Dermis blood vessel endothelial cell (primary cell): ENCODE results near the gene ANKRD17. TPM values are rescaled to one million over a fixed set of nuclear protein-coding genes. Genes with fewer than 3 reads are reported as not detected.

Experiments used
- DNase-seq: peaks from one replicate; pipeline ENCODE4 v3.0.0; 2010
- total RNA-seq: library from RNA; depleted of rRNA; stranded (reverse); fragments of >200 nt; gene quantifications from 2 replicates; pipeline ENCODE4 v1.2.3, GENCODE V29; 2014

Gene ANKRD17
- total RNA-seq, 1 donor from 2014 or later: 56.0 TPM

GRCh38 chr4:73104695-73105094, 153.9 kb downstream of the ANKRD17 start:
- no peak for DNase-seq

- DNase-seq: no peak
Observed at GRCh38 chr4:73103799-73104503, 154.6 kb downstream of the ANKRD17 start.

- peak; percentile 13 for DNase-seq
Observed at GRCh38 chr4:73099143-73099542, 159.5 kb downstream of the ANKRD17 start.

- peak; percentile 49 for DNase-seq
Observed at GRCh38 chr4:73098713-73099112, 159.9 kb downstream of the ANKRD17 start.

GRCh38 chr4:73098016-73098415, 160.6 kb downstream of the ANKRD17 start:
- DNase-seq: no peak

- no peak for DNase-seq
Observed at GRCh38 chr4:73092868-73093267, 165.7 kb downstream of the ANKRD17 start.

- no peak for DNase-seq
Observed at GRCh38 chr4:73090738-73091137, 167.9 kb downstream of the ANKRD17 start.

- DNase-seq: no peak
Observed at GRCh38 chr4:73087871-73088270, 170.7 kb downstream of the ANKRD17 start.

- DNase-seq: no peak
Observed at GRCh38 chr4:73086095-73086868, 172.3 kb downstream of the ANKRD17 start.

- DNase-seq: no peak
Observed at GRCh38 chr4:73080789-73081188, 177.8 kb downstream of the ANKRD17 start.

- DNase-seq: no peak
Observed at GRCh38 chr4:73075832-73076231, 182.8 kb downstream of the ANKRD17 start.

GRCh38 chr4:73070074-73070390, 188.6 kb downstream of the ANKRD17 start:
- no peak for DNase-seq

- DNase-seq: peak; percentile 99
Observed at GRCh38 chr4:73069338-73070073, 189.1 kb downstream of the ANKRD17 start, which contains the start of gene COX18. COX18 (minus strand) TSS chr4:73069716; CDS start chr4:73069649, 67 bp downstream.

- DNase-seq: peak; percentile 60
Observed at GRCh38 chr4:73068491-73069337, 189.9 kb downstream of the ANKRD17 start.

- DNase-seq: peak; percentile 34
Observed at GRCh38 chr4:73067971-73068394, 190.6 kb downstream of the ANKRD17 start.

- DNase-seq: no peak
Observed at GRCh38 chr4:73066928-73067327, 191.7 kb downstream of the ANKRD17 start.

- no peak for DNase-seq
Observed at GRCh38 chr4:73066445-73066844, 192.2 kb downstream of the ANKRD17 start.

GRCh38 chr4:73064536-73064935, 194.1 kb downstream of the ANKRD17 start:
- no peak for DNase-seq

GRCh38 chr4:73055241-73055897, 203.2 kb downstream of the ANKRD17 start:
- DNase-seq: no peak

- DNase-seq: peak; percentile 27
Observed at GRCh38 chr4:73053974-73054480, 204.6 kb downstream of the ANKRD17 start.

- no peak for DNase-seq
Observed at GRCh38 chr4:73053076-73053475, 205.5 kb downstream of the ANKRD17 start.

- no peak for DNase-seq
Observed at GRCh38 chr4:73051625-73052024, 207.0 kb downstream of the ANKRD17 start.
